Caco-2 (cell line): ENCODE data around the gene SPECC1. TPM values are rescaled to one million over a fixed set of nuclear protein-coding genes. Genes with fewer than 3 reads are reported as not detected.

Experiments
- BruUV-seq: library from RNA; stranded (reverse); fragments of 400-500 nt; replicated peaks from 2 replicates; lab custom pipeline; 2021; lab: Mats Ljungman, UMichigan
- CTCF ChIA-PET: fragments of 300-600 bp; sonication (Branson Sonifier 250); formaldehyde crosslinking; loops from one replicate; lab custom pipeline; 2022; ENCODE audit warnings: antibody characterized with exemption; lab: Charles Lee
- POLR2A ChIA-PET: fragments of 300-600 bp; sonication (Branson Sonifier 250); formaldehyde crosslinking; loops from one replicate; lab custom pipeline; 2022; ENCODE audit warnings: antibody characterized with exemption; lab: Charles Lee
- DNase-seq, 2 experiments: peaks; one replicate each; pipeline versions ENCODE4 v3.0.0 to v3.0.0-alpha.2; 2020 to 2022
- H3K27me3 ChIP-seq: replicated peaks from 2 replicates; pipeline ENCODE4 v1.6.0; 2011; ENCODE audit warnings: low read length; ENCODE audit not compliant: control insufficient read depth, insufficient read depth
- H3K36me3 ChIP-seq: 2 replicates; pipeline ENCODE4 v1.5.1; 2011; ENCODE audit warnings: low read length; ENCODE audit not compliant: control insufficient read depth, insufficient read depth
- H3K4me1 ChIP-seq: fragments of 250-450 bp; sonication (Bioruptor Pico); 2 replicates; pipeline ENCODE4 v1.5.1; 2020; ENCODE audit warnings: mild to moderate bottlenecking
- H3K4me3 ChIP-seq: 2 replicates; pipeline ENCODE4 v1.5.1; 2011; ENCODE audit warnings: low read depth, mild to moderate bottlenecking, control low read depth, low read length
- H3K9me3 ChIP-seq: fragments of 250-450 bp; sonication (Bioruptor Pico); 2 replicates; pipeline ENCODE4 v1.5.1; 2020; ENCODE audit warnings: mild to moderate bottlenecking, moderate library complexity
- H3K27ac Mint-ChIP-seq: one replicate; pipeline ENCODE4 v1.8.0; 2022; ENCODE audit warnings: mixed read lengths; ENCODE audit not compliant: unreplicated experiment
- H3K27me3 Mint-ChIP-seq: one replicate; pipeline ENCODE4 v1.8.0; 2022; ENCODE audit warnings: mixed read lengths; ENCODE audit not compliant: insufficient read depth, unreplicated experiment
- H3K36me3 Mint-ChIP-seq: one replicate; pipeline ENCODE4 v1.8.0; 2022; ENCODE audit warnings: mild to moderate bottlenecking, mixed read lengths; ENCODE audit not compliant: insufficient read depth, unreplicated experiment
- H3K4me1 Mint-ChIP-seq: one replicate; pipeline ENCODE4 v1.8.0; 2022; ENCODE audit warnings: low read depth, mixed read lengths; ENCODE audit not compliant: unreplicated experiment
- H3K4me3 Mint-ChIP-seq: one replicate; pipeline ENCODE4 v1.8.0; 2022; ENCODE audit warnings: mild to moderate bottlenecking, moderate library complexity, mixed read lengths; ENCODE audit not compliant: unreplicated experiment
- H3K9me3 Mint-ChIP-seq: one replicate; pipeline ENCODE4 v1.8.0; 2022; ENCODE audit warnings: mixed read lengths; ENCODE audit not compliant: unreplicated experiment
- CTCF ChIP-seq, 2 experiments: fragments of 200-600 bp in 1 of 2; IDR thresholded peaks; 1 replicate in 1 of 2; 2 replicates in 1 of 2; pipeline versions ENCODE4 v1.5.1 to v1.8.0; 2011 to 2022; ENCODE audit warnings: antibody characterized with exemption in 1 of 2, control low read depth in 1 of 2, inconsistent platforms in 1 of 2, low read depth in 1 of 2, low read length in 1 of 2, mild to moderate bottlenecking in 1 of 2, moderate library complexity in 1 of 2; ENCODE audit not compliant: insufficient read depth in 1 of 2, severe bottlenecking in 1 of 2, unreplicated experiment in 1 of 2
- intact Hi-C: fragments of 100-400 bp; cut with micrococcal nuclease; formaldehyde crosslinking; loops from one replicate; pipeline ENCODE4 v1.10.0; 2022; ENCODE audit not compliant: unreplicated experiment
- total RNA-seq: library from RNA; stranded (reverse); gene quantifications from 2 replicates; pipeline ENCODE4 v1.2.3, GENCODE V29; 2022

SPECC1 gene
- total RNA-seq, 1 experiment from 2014 or later: 123 TPM

- H3K4me3 Mint-ChIP-seq: no peak overlapping the region
- intact Hi-C loops: no loop called here
- CTCF ChIA-PET: no interaction called here
- H3K27me3 Mint-ChIP-seq: no peaks in the 10 kb centered on the region
- POLR2A ChIA-PET: no interaction called here
- no peaks in the 10 kb centered on the region for H3K9me3 ChIP-seq
- H3K27ac Mint-ChIP-seq: no peak overlapping the region
- H3K9me3 Mint-ChIP-seq: no peaks in the 10 kb centered on the region
- no peak for TF ChIP-seq CTCF (IDR thresholded peaks at IDR 0.05; ENCODE audit: insufficient read depth in 1 of 2, low read depth in 1 of 2, low read length in 1 of 2, severe bottlenecking in 1 of 2, unreplicated experiment in 1 of 2)
- DNase-seq: no peak
- H3K4me1 Mint-ChIP-seq: no peaks in the 10 kb centered on the region
- no peaks in the 10 kb centered on the region for H3K4me1 ChIP-seq
- H3K27me3 ChIP-seq: no peaks in the 10 kb centered on the region
- no TSS peak for BruUV-seq
- H3K36me3 ChIP-seq: peaks cover 5% of the 10 kb centered on the region
- H3K4me3 ChIP-seq: no peak overlapping the region
- peaks cover 40% of the 10 kb centered on the region for H3K36me3 Mint-ChIP-seq
These were observed 233.1 kb downstream of the SPECC1 start for GRCh38 chr17:20242271-20242670.

- intact Hi-C loops: no loop called here
- H3K9me3 ChIP-seq: no peaks in the 10 kb centered on the region
- DNase-seq: no peak
- H3K4me3 ChIP-seq: no peak overlapping the region
- CTCF ChIA-PET: no interaction called here
- H3K4me1 Mint-ChIP-seq: no peaks in the 10 kb centered on the region
- peaks cover 5% of the 10 kb centered on the region for H3K36me3 ChIP-seq
- no peak overlapping the region for H3K27ac Mint-ChIP-seq
- no peaks in the 10 kb centered on the region for H3K27me3 ChIP-seq
- H3K27me3 Mint-ChIP-seq: no peaks in the 10 kb centered on the region
- H3K4me3 Mint-ChIP-seq: no peak overlapping the region
- peaks cover 5% of the 10 kb centered on the region for H3K9me3 Mint-ChIP-seq
- POLR2A ChIA-PET: no interaction called here
- TF ChIP-seq CTCF (IDR thresholded peaks at IDR 0.05; ENCODE audit: insufficient read depth in 1 of 2, low read depth in 1 of 2, low read length in 1 of 2, severe bottlenecking in 1 of 2, unreplicated experiment in 1 of 2): no peak
- H3K36me3 Mint-ChIP-seq: peaks cover 48% of the 10 kb centered on the region
- no peaks in the 10 kb centered on the region for H3K4me1 ChIP-seq
- BruUV-seq: no TSS peak
These were observed 234.4 kb downstream of the SPECC1 start for GRCh38 chr17:20243524-20243923.

GRCh38 chr17:20244671-20245070 is 235.5 kb downstream of the SPECC1 start:
- no peak for TF ChIP-seq CTCF (IDR thresholded peaks at IDR 0.05; ENCODE audit: insufficient read depth in 1 of 2, low read depth in 1 of 2, low read length in 1 of 2, severe bottlenecking in 1 of 2, unreplicated experiment in 1 of 2)
- Histone ChIP-seq H3K27me3 (no peaks in the 10 kb centered on the region), H3K4me1 (no peaks in the 10 kb centered on the region), H3K9me3 (no peaks in the 10 kb centered on the region; the same call in 1 of the 2 replicates), H3K4me3 (no peak overlapping the region), H3K36me3 (peaks cover 5% of the 10 kb centered on the region)
- intact Hi-C loops: no loop called here
- POLR2A ChIA-PET: interaction anchor here (0.6 kb wide), 1 partner anchor 251 kb away, joined by 3 read pairs; no protein-coding TSS in a partner anchor
- Mint-ChIP-seq H3K27me3 (no peaks in the 10 kb centered on the region), H3K4me1 (no peaks in the 10 kb centered on the region), H3K4me3 (no peak overlapping the region), H3K36me3 (peaks cover 55% of the 10 kb centered on the region), H3K9me3 (peaks cover 16% of the 10 kb centered on the region), H3K27ac (no peak overlapping the region)
- no peak for DNase-seq
- CTCF ChIA-PET: no interaction called here
- no TSS peak for BruUV-seq
